OCI-LY1 (cell line): ENCODE measurements around the gene DCLRE1C.

Experiments
- EZH2 ChIP-seq: fragments of 200-600 bp; sonication (generic), shearing (Covaris generic); IDR thresholded peaks from 2 replicates; pipeline ENCODE4 v1.8.0; 2017; ENCODE audit warnings: borderline replicate concordance, mixed run types, mild to moderate bottlenecking, antibody characterized with exemption, low read length, moderate library complexity, mixed read lengths
- TF ChIP-seq, protein P1 (sequence below): fragments of 200-600 bp; sonication (generic), shearing (Covaris generic); IDR thresholded peaks from 2 replicates; pipeline ENCODE4 v1.5.1; 2017; ENCODE audit warnings: mild to moderate bottlenecking, antibody characterized with exemption, low read length, moderate library complexity, mixed read lengths

DNA sequence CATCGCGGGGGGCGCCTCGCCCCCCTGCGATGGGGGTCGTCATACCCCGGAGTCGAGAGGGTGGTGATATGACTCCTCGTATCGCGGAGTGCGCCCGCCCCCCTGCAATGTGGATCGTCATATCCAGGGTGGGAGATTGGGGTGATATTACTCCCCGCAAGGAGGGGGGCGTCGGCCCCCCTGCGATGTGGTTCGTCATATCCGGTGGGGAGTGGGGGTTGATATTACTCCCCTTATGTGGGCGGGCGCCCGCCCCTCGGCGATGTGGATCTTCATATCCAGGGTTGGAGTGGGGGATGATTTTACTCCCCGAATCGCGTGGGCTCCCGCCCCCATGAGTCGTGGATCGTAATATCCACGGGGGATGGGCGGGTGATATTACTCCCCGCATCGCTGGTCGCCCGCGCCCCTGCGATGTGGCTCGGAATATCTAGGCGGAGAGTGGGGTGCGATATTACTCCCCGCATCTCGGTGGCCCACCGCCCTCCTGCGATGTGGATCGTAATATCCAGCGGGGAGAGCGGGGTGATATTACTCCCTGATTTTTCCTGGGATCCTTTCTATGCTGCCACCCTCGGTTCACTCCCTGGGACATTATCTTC is 42.2 kb upstream of the DCLRE1C start:
- TF ChIP-seq, protein P1, sequence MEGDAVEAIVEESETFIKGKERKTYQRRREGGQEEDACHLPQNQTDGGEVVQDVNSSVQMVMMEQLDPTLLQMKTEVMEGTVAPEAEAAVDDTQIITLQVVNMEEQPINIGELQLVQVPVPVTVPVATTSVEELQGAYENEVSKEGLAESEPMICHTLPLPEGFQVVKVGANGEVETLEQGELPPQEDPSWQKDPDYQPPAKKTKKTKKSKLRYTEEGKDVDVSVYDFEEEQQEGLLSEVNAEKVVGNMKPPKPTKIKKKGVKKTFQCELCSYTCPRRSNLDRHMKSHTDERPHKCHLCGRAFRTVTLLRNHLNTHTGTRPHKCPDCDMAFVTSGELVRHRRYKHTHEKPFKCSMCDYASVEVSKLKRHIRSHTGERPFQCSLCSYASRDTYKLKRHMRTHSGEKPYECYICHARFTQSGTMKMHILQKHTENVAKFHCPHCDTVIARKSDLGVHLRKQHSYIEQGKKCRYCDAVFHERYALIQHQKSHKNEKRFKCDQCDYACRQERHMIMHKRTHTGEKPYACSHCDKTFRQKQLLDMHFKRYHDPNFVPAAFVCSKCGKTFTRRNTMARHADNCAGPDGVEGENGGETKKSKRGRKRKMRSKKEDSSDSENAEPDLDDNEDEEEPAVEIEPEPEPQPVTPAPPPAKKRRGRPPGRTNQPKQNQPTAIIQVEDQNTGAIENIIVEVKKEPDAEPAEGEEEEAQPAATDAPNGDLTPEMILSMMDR = no peak
- TF ChIP-seq EZH2 = no peak
